IPS-NIHi7 (cell line): ENCODE measurements around the gene MTM1.

ENCODE experiments used
- DNase-seq: peaks from one replicate; pipeline ENCODE4 v3.0.0; 2012; ENCODE audit warnings: mixed read lengths; ENCODE audit errors: extremely low spot score

The MTM1 gene

GRCh38 chrX:150568320-150569154 lies at the start of gene MTM1:
TSS of gene MTM1 (plus strand) at chrX:150568621. CDS start at chrX:150592615, 23,994 bp downstream.
- DNase-seq, result peak; percentile 90

GRCh38 chrX:150522494-150522893 lies 45.9 kb upstream of the MTM1 start:
- no peak for DNase-seq

DNA sequence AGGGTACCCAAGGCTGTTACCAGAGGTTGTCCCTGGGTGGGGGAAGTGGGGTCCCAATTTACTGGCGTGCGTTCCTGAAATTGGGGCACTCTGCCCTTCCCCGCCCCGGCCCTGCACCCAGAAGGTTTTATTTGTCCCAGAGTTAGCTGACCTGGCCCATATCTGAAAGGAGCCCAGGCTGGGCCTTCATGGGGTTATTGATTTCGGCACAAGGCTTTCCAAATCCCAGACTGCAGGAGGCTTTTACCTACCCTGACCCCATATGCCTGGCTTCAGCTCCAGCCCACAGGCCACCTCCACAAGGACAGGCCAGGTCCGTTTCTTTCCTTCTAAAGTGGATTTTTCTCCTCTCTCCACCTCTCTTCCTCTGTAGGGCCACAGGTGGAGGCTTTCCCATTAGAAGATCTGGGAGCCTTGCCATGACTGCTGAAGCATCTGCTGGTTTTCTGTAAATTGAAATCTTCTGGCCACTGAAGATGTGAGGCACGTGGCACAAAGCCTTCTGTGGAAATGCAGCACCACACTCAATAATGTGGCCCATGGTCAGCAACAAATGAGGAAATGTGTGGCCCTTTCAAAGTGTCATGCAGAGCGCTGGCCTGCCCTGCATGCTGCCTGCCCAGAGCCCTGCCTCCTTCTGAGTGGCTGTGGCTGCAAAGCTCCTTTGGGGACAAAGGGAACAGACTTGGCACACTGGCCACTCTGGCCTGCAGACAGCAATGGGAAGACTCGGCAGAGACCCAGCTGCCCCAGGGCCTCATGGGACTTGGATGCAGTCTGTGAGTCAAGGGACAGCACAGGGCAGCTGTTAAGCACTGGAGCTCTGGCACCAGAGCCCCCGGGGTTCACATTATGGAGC lies 43.1 kb upstream of the MTM1 start:
- no peak for DNase-seq

DNA sequence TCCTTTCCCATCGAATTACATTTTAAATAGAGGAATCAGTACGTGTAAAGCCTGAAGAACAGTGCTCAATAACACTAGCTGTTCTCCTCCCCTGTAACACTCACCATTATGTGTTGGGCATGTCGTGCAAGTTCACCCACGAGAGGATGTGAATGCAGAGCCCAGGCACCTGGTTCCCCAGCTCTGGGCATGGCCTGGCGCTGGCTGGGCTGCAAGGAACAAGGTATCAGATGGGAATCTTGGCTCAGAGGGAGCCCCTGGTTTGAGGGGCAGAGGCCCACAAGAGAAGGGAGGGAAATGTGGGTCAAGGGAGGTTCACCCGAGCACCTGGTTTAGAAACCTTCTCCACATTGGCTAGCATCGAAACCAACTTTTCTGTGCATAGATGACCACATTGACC lies 41.7 kb upstream of the MTM1 start:
- DNase-seq, result no peak

- no peak for DNase-seq
These were observed 41.3 kb upstream of the MTM1 start for GRCh38 chrX:150527108-150527507.

- DNase-seq, result no peak
These were observed 38.8 kb upstream of the MTM1 start for GRCh38 chrX:150529587-150529986.

DNA sequence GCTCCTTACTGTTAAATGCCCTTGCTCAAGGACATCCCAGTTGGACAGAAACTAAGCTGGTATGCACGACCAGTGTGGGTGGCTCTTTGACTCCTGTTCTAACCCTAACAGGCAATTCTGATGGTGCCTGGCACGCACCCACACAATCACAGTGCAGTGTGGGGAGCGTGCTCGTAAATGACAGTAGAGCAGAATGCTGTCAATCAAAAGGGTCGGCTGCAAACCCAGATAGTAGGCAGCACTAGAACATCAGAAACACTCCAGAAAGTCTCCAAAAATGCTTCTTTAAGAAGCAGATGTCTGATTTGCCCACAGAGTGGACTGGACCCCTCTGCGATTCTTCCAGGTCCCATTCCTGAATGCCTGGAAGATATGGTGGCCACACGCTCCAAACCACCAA lies 37.6 kb upstream of the MTM1 start:
- no peak for DNase-seq

- no peak for DNase-seq
These were observed 37.0 kb upstream of the MTM1 start for GRCh38 chrX:150531467-150531866.

GRCh38 chrX:150533863-150534262 lies 34.6 kb upstream of the MTM1 start:
- DNase-seq, result no peak

DNA sequence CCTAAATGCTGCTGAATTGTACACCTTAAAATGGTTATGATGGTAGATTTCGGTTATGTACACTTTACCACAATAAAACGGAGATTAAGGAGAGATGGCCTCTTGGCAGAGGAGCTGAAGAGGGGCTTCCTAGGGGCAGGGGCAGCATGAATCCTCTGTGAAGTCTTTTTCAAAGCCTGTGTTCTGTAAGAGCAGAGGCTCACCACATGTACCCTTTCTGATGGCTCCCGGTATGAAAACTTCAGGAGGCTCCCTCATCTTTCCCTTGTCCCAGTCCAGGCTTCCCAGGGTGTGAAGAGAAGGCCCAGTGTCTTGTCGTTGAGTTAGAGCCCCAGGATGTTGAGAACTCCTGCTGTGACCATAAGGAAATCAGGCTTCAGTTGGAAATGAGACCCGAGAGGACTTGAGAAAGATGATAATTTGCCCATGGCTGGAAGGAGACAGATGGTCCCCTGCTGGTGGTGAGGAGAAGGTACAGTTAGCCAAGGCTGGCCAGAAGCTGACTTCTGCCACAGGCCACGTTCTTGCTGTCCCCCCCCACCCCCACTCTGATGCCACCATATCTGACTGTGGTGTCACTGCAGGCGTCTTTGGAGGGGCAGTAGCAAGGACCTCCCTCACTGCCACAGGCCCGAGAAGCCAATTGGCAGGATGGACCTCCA lies 31.8 kb upstream of the MTM1 start:
- DNase-seq, result no peak

- DNase-seq, result no peak
These were observed 30.6 kb upstream of the MTM1 start for GRCh38 chrX:150537851-150538250.

DNA sequence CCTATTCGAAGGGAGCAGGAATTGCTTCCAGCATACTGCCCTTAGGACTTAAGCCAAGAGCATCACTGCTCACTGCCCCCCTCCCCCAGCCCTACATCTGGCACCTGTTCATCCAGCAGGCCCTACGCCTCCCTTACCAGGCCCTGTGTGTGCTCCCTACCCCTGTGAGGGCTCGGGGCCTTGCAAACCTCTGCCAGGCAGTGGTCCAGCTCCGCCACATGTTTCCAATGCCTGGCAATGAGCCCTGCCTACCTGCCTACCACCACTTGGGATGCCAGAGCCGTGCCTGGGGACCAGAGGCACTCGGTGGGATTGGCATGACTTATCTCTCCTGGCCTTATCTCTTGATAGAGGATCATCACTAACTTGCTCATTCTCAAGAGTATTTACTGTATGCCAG lies 27.5 kb upstream of the MTM1 start:
- DNase-seq, result no peak

GRCh38 chrX:150542846-150543229 lies 25.6 kb upstream of the MTM1 start:
- DNase-seq, result no peak

DNA sequence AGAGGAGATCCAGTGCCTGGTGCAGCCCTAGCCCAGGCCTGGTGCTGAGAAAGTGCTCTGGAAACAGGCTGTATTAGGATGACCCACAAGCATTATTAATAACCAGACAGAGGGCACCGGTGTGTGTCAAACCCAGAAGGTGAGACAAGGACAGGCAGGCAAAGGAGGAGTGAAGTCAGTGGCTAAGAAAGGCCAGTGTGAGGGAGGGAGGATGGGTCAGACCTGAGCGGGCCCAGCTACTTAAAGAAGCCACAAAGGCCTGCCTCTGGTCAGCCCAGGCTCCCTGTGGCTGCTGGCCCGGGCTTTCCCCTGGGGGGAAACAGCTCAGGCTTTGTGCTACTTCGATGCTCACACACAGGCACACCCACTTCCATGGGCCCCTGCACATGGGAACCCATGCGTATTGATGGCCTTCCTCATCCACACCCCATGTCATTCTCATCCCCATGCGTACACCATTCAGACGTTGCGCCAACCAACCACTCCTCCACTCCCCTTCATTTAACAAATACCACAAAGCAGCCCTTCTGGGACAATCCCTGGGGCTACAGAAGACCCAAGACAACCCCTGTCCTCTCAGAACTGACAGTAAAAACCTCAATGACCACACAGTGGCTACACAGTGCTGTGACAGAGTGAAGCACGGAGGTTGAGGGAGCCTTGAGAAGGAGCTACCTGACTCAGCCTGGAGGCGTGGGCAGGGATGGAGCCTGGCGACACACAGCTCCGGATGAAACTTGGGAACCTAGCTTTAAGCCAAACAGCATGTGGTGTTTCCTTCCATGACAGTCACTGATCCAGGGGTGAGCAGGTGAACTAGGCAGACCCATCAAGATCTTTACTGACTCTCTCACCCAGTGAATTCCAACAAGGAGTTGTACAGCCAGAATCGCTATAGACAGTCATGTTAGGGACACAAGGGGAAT lies 24.9 kb upstream of the MTM1 start:
- no peak for DNase-seq

- peak; percentile 66 for DNase-seq
These were observed 24.1 kb upstream of the MTM1 start for GRCh38 chrX:150544222-150544787.

DNA sequence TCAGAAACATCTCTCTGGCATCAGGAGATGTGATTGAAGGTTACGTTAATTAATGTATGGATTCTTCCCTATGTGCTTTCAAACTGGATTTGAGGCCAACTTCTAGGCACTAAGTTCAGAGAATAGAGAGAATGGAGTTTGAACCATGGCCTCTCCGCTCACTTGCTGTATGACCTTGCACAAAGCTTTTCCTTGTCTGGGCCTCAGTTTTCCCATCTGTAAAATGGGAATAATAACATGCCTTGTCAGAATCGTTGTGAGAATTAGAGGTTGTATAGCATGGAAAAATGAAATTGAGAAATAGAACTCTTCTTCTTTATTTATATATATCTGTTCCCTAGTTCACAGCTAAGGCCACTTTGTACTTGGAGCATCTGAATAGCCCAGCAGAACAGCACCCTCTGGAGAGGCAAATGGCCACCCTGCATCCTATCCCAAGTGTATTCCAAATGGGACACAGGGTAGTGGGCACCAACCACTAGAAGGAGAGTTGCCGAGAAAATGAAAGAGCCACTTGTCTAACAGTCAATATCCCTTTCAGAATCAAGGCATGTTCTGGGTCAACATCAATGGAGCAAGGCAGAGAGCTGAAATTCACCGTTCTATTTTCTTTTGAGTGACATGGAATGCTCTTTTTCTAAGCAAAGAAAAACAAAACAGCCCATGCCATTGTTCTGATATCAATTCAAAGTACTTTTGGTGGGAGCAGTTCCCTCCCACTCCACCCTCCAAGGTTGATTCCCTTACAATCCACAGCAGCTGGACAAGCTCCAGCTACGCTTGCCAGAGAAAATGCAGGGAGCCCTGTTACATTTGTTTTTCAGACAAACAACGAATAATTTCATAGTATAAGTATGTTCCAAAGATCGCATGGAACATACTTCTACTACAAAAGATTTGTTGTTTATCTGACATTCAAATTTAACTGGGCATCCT lies 23.3 kb upstream of the MTM1 start:
- no peak for DNase-seq

GRCh38 chrX:150546711-150547153 lies 21.7 kb upstream of the MTM1 start:
- no peak for DNase-seq

DNA sequence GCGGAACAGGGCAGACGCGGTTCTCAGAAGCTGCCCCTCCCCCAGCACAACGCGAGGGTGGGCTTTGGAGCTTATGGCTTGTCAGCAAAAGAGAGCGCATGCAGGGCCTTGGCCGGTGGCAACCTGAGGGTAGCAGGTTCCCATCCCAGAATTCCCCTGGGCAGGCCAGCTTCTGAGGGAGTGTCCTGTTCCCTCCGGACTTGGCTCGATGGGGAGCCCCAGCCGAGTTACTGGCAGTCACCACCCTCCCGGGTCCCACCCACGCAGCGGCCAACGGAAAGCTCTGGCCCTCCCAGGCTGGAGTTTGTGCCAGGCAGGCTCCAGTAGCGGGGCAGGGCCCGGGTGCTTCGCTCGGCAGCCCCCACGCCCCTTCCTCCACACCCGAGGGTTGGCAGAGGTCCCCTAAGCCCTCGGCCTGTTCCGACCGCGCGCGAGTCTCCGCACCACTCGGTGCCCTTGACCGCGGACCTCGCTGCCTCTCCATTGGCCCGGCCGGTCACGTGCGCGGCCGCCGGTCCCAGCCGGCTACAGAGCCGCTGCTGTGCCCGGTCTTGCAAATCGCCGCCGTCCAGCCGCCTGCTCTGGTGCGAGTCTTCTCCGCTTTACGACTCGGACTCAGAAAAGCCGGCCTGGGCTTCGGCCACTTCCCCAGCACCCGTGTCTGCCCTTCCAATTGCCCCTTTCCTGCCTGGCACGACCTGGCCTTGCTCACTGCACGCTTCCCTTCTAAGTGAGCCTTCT lies 20.9 kb upstream of the MTM1 start:
- DNase-seq, result peak; percentile 55

DNA sequence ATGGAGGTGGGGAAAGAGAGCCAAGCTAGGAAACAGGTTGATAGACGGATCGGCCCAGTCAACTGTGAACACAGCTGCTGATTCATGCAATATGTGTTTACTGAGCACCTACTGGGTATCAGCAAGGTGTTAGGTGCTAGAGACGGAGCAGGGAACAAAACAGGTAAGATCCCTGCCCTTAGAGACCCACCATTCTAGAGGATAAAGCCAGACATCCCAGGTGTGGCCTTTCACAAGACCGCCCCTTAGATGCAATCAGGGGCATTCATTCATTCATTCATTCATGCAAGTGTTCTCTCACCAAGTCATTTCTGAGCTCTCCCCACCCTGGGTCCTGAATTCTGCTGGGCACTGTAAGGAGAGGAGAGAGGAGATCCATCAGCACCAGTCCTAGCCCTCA lies 20.2 kb upstream of the MTM1 start:
- DNase-seq, result no peak
